Measurements from ENCODE around the gene HMOX2.

HMOX2 gene

GRCh38 chr16:4522051-4522581 is 45.9 kb downstream of the HMOX2 start:
- no peaks in the 10 kb centered on the region for H3K27me3 ChIP-seq (ENCODE audit: control insufficient read depth in 1 of 2, insufficient read depth in 2 of 2, low read length in 2 of 2)
- no peak overlapping the region for H3K9ac ChIP-seq (ENCODE audit: low read depth in 1 of 2, low read length in 2 of 2)
- H3K4me1 ChIP-seq (ENCODE audit: control insufficient read depth in 1 of 2, insufficient read depth in 2 of 2, low read length in 2 of 2), result peaks cover 14 to 15% of the 10 kb centered on the region in 2 donors
- no peak overlapping the region for H3K27ac ChIP-seq (ENCODE audit: low read depth, low read length)
- peaks cover 0 to 4% of the 10 kb centered on the region in 2 donors for H3K36me3 ChIP-seq (ENCODE audit: control insufficient read depth in 1 of 2, insufficient read depth in 2 of 2, low read length in 2 of 2)
- no peak overlapping the region for H3K4me3 ChIP-seq (ENCODE audit: low read depth in 1 of 2, low read length in 2 of 2)
- no peaks in the 10 kb centered on the region for H3K9me3 ChIP-seq (ENCODE audit: control insufficient read depth in 1 of 2, low read length in 2 of 2)

DNA sequence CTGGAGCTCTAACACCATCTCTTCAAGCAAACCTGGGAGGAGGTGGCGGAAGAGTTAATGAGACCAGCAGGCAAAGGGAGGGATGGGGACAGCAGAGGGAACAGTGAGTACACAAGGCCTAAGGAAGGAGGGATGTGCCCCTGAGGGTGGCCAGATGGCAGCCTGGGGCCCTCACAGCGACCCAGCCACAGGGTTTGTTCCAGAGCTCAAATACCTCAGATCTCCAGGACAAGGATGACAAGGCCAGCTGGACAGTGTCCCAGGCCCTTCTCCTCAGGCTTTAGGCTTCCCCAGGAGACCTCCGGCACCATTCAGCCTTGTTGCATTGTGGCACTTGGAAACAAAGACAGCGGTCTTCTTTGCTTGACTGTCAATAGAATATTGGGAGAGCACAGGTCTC is 47.5 kb downstream of the HMOX2 start:
- Histone ChIP-seq H3K9ac (ENCODE audit: low read depth in 1 of 2, low read length in 2 of 2) (no peak overlapping the region), H3K27ac (ENCODE audit: low read depth, low read length) (no peak overlapping the region), H3K27me3 (ENCODE audit: control insufficient read depth in 1 of 2, insufficient read depth in 2 of 2, low read length in 2 of 2) (no peaks in the 10 kb centered on the region), H3K4me3 (ENCODE audit: low read depth in 1 of 2, low read length in 2 of 2) (no peak overlapping the region), H3K36me3 (ENCODE audit: control insufficient read depth in 1 of 2, insufficient read depth in 2 of 2, low read length in 2 of 2) (peaks cover 0 to 4% of the 10 kb centered on the region in 2 donors), H3K4me1 (ENCODE audit: control insufficient read depth in 1 of 2, insufficient read depth in 2 of 2, low read length in 2 of 2) (peaks cover 10 to 18% of the 10 kb centered on the region in 2 donors), H3K9me3 (ENCODE audit: control insufficient read depth in 1 of 2, low read length in 2 of 2) (no peaks in the 10 kb centered on the region)

DNA sequence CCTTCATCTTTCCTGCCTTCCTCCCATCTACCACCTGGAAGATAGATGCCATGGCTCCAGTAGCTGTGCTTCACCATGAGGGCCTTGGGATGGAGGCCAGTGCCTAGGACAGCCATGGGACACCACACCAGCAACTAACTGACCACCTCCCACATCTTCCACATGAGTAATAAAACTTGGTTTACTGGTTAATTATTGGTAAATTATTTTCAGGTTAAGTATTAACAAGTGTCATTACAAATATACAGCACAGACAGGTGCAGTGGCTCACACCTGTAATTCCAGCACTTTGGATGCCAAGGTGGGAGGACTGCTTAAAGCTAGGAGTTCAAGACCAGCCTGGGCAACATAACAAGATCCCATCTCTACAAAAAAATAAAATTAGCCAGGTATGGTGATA is 48.4 kb downstream of the HMOX2 start:
- Histone ChIP-seq H3K9me3 (ENCODE audit: control insufficient read depth in 1 of 2, low read length in 2 of 2) (no peaks in the 10 kb centered on the region), H3K9ac (ENCODE audit: low read depth in 1 of 2, low read length in 2 of 2) (no peak overlapping the region), H3K27me3 (ENCODE audit: control insufficient read depth in 1 of 2, insufficient read depth in 2 of 2, low read length in 2 of 2) (no peaks in the 10 kb centered on the region), H3K4me3 (ENCODE audit: low read depth in 1 of 2, low read length in 2 of 2) (no peak overlapping the region), H3K4me1 (ENCODE audit: control insufficient read depth in 1 of 2, insufficient read depth in 2 of 2, low read length in 2 of 2) (peaks cover 10 to 20% of the 10 kb centered on the region in 2 donors), H3K36me3 (ENCODE audit: control insufficient read depth in 1 of 2, insufficient read depth in 2 of 2, low read length in 2 of 2) (peaks cover 0 to 4% of the 10 kb centered on the region in 2 donors), H3K27ac (ENCODE audit: low read depth, low read length) (no peak overlapping the region)

DNA sequence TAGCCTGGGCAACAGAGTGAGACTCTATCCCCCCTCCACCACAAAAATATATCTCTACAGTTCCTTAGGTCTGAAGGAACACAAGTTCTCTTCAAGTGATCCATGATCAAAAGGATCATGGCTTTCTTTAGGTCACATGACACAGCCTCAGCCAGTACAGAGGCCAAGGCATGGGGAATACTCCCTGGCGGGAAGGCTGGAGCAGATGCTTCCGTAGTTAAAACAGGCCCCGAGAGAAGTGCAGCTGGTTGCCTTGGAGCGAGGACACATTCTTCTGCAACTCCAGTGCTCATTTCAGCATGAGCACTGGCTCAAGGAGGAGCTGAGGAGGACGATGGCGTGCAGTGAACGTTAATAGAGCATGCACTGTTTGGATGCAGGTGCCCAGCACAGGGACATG is 48.9 kb downstream of the HMOX2 start:
- Histone ChIP-seq H3K4me1 (ENCODE audit: control insufficient read depth in 1 of 2, insufficient read depth in 2 of 2, low read length in 2 of 2) (peaks cover 10 to 25% of the 10 kb centered on the region in 2 donors), H3K9me3 (ENCODE audit: control insufficient read depth in 1 of 2, low read length in 2 of 2) (no peaks in the 10 kb centered on the region), H3K36me3 (ENCODE audit: control insufficient read depth in 1 of 2, insufficient read depth in 2 of 2, low read length in 2 of 2) (peaks cover 0 to 4% of the 10 kb centered on the region in 2 donors), H3K4me3 (ENCODE audit: low read depth in 1 of 2, low read length in 2 of 2) (no peak overlapping the region), H3K27me3 (ENCODE audit: control insufficient read depth in 1 of 2, insufficient read depth in 2 of 2, low read length in 2 of 2) (no peaks in the 10 kb centered on the region), H3K9ac (ENCODE audit: low read depth in 1 of 2, low read length in 2 of 2) (no peak overlapping the region), H3K27ac (ENCODE audit: low read depth, low read length) (no peak overlapping the region)

GRCh38 chr16:4525634-4526277 is 49.6 kb downstream of the HMOX2 start:
- peaks cover 0 to 4% of the 10 kb centered on the region in 2 donors for H3K36me3 ChIP-seq (ENCODE audit: control insufficient read depth in 1 of 2, insufficient read depth in 2 of 2, low read length in 2 of 2)
- no peak overlapping the region for H3K9ac ChIP-seq (ENCODE audit: low read depth in 1 of 2, low read length in 2 of 2)
- H3K4me3 ChIP-seq (ENCODE audit: low read depth in 1 of 2, low read length in 2 of 2), result no peak overlapping the region
- H3K27ac ChIP-seq (ENCODE audit: low read depth, low read length), result no peak overlapping the region
- peaks cover 10 to 26% of the 10 kb centered on the region in 2 donors for H3K4me1 ChIP-seq (ENCODE audit: control insufficient read depth in 1 of 2, insufficient read depth in 2 of 2, low read length in 2 of 2)
- no peaks in the 10 kb centered on the region for H3K27me3 ChIP-seq (ENCODE audit: control insufficient read depth in 1 of 2, insufficient read depth in 2 of 2, low read length in 2 of 2)
- H3K9me3 ChIP-seq (ENCODE audit: control insufficient read depth in 1 of 2, low read length in 2 of 2), result no peaks in the 10 kb centered on the region

- peaks cover 10 to 26% of the 10 kb centered on the region in 2 donors for H3K4me1 ChIP-seq (ENCODE audit: control insufficient read depth in 1 of 2, insufficient read depth in 2 of 2, low read length in 2 of 2)
- H3K9me3 ChIP-seq (ENCODE audit: control insufficient read depth in 1 of 2, low read length in 2 of 2), result no peaks in the 10 kb centered on the region
- no peaks in the 10 kb centered on the region for H3K27me3 ChIP-seq (ENCODE audit: control insufficient read depth in 1 of 2, insufficient read depth in 2 of 2, low read length in 2 of 2)
- peaks cover 4 to 12% of the 10 kb centered on the region in 2 donors for H3K36me3 ChIP-seq (ENCODE audit: control insufficient read depth in 1 of 2, insufficient read depth in 2 of 2, low read length in 2 of 2)
- no peak overlapping the region for H3K27ac ChIP-seq (ENCODE audit: low read depth, low read length)
- no peak overlapping the region for H3K9ac ChIP-seq (ENCODE audit: low read depth in 1 of 2, low read length in 2 of 2)
- H3K4me3 ChIP-seq (ENCODE audit: low read depth in 1 of 2, low read length in 2 of 2), result peak overlapping the region in 1 of 2 donors; percentile 16
Observed at GRCh38 chr16:4529085-4530060, 53.2 kb downstream of the HMOX2 start.

- H3K27ac ChIP-seq (ENCODE audit: low read depth, low read length), result no peak overlapping the region
Observed at GRCh38 chr16:4531811-4532210, 55.6 kb downstream of the HMOX2 start.

GRCh38 chr16:4532238-4532637 is 56.0 kb downstream of the HMOX2 start:
- Histone ChIP-seq H3K27me3 (ENCODE audit: control insufficient read depth in 1 of 2, insufficient read depth in 2 of 2, low read length in 2 of 2) (no peaks in the 10 kb centered on the region), H3K9me3 (ENCODE audit: control insufficient read depth in 1 of 2, low read length in 2 of 2) (no peaks in the 10 kb centered on the region), H3K27ac (ENCODE audit: low read depth, low read length) (no peak overlapping the region), H3K4me3 (ENCODE audit: low read depth in 1 of 2, low read length in 2 of 2) (no peak overlapping the region), H3K9ac (ENCODE audit: low read depth in 1 of 2, low read length in 2 of 2) (no peak overlapping the region), H3K36me3 (ENCODE audit: control insufficient read depth in 1 of 2, insufficient read depth in 2 of 2, low read length in 2 of 2) (peaks cover 4 to 16% of the 10 kb centered on the region in 2 donors), H3K4me1 (ENCODE audit: control insufficient read depth in 1 of 2, insufficient read depth in 2 of 2, low read length in 2 of 2) (peaks cover 4 to 22% of the 10 kb centered on the region in 2 donors)

More at GRCh38 chr16:4531811-4532210, 55.6 kb downstream of the HMOX2 start:
- Histone ChIP-seq H3K4me1 (ENCODE audit: control insufficient read depth in 1 of 2, insufficient read depth in 2 of 2, low read length in 2 of 2) (peaks cover 0 to 19% of the 10 kb centered on the region in 2 donors), H3K4me3 (ENCODE audit: low read depth in 1 of 2, low read length in 2 of 2) (no peak overlapping the region), H3K36me3 (ENCODE audit: control insufficient read depth in 1 of 2, insufficient read depth in 2 of 2, low read length in 2 of 2) (peaks cover 4 to 16% of the 10 kb centered on the region in 2 donors), H3K9ac (ENCODE audit: low read depth in 1 of 2, low read length in 2 of 2) (no peak overlapping the region), H3K9me3 (ENCODE audit: control insufficient read depth in 1 of 2, low read length in 2 of 2) (no peaks in the 10 kb centered on the region), H3K27me3 (ENCODE audit: control insufficient read depth in 1 of 2, insufficient read depth in 2 of 2, low read length in 2 of 2) (no peaks in the 10 kb centered on the region)

DNA sequence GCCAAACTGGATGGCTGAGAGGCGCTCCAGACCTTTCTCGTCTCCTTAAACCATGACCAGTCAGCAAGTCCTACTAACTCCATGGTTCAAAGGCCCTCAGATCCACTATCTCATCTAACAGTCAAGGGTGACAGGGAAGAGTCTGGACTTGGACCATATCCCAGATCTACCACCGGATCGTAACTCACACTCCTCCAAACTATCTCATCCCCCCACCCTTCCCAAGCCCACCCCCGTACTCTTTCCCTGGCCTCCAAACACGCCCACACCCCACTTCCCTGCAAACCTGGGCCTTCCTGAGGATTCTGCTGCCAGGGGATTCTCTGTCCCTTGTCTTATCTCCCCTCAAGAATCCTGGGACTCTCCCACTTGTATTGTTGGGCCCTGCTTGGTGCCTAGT is 57.3 kb downstream of the HMOX2 start:
- no peak overlapping the region for H3K4me3 ChIP-seq (ENCODE audit: low read depth in 1 of 2, low read length in 2 of 2)
- H3K9me3 ChIP-seq (ENCODE audit: control insufficient read depth in 1 of 2, low read length in 2 of 2), result no peaks in the 10 kb centered on the region
- H3K27ac ChIP-seq (ENCODE audit: low read depth, low read length), result peak overlapping the region; percentile 0
- no peak overlapping the region for H3K9ac ChIP-seq (ENCODE audit: low read depth in 1 of 2, low read length in 2 of 2)
- H3K4me1 ChIP-seq (ENCODE audit: control insufficient read depth in 1 of 2, insufficient read depth in 2 of 2, low read length in 2 of 2), result peaks cover 11 to 21% of the 10 kb centered on the region in 2 donors
- H3K36me3 ChIP-seq (ENCODE audit: control insufficient read depth in 1 of 2, insufficient read depth in 2 of 2, low read length in 2 of 2), result peaks cover 4 to 16% of the 10 kb centered on the region in 2 donors
- no peaks in the 10 kb centered on the region for H3K27me3 ChIP-seq (ENCODE audit: control insufficient read depth in 1 of 2, insufficient read depth in 2 of 2, low read length in 2 of 2)
